Astrocyte (in vitro differentiated cells and primary cell): ENCODE measurements around the gene TMPRSS13. TPM values are rescaled to one million over a fixed set of nuclear protein-coding genes. Genes with fewer than 3 reads are reported as not detected.

Experiments used
- DNase-seq: peaks from one replicate; pipeline ENCODE4 v3.0.0-alpha.2; 2010; ENCODE audit warnings: low read depth
- FAIRE-seq: peaks from 2 replicates; lab custom pipeline; 2011; peaks lifted over from hg19 to GRCh38; lab: Jason Lieb, UNC
- H2AFZ ChIP-seq: 2 replicates; pipeline ENCODE4 v1.6.0; 2012; ENCODE audit warnings: low read depth, low read length, inconsistent platforms
- H3K27ac ChIP-seq: 2 replicates; pipeline ENCODE4 v1.5.1; 2011; ENCODE audit warnings: low read depth, low read length, inconsistent platforms
- H3K27me3 ChIP-seq: 2 replicates; pipeline ENCODE4 v1.6.0; 2011; ENCODE audit warnings: low read length, inconsistent platforms; ENCODE audit not compliant: insufficient read depth
- H3K36me3 ChIP-seq: 2 replicates; pipeline ENCODE4 v1.5.1; 2011; ENCODE audit warnings: low read length, inconsistent platforms; ENCODE audit not compliant: insufficient read depth
- H3K4me1 ChIP-seq: 2 replicates; pipeline ENCODE4 v1.5.1; 2011; ENCODE audit warnings: low read length, inconsistent platforms; ENCODE audit not compliant: insufficient read depth
- H3K4me2 ChIP-seq: 2 replicates; pipeline ENCODE4 v1.6.0; 2012; ENCODE audit warnings: low read length, inconsistent platforms
- H3K4me3 ChIP-seq: 2 replicates; pipeline ENCODE4 v1.5.1; 2011; ENCODE audit warnings: low read depth, mild to moderate bottlenecking, low read length, inconsistent platforms; ENCODE audit not compliant: insufficient read depth
- H3K79me2 ChIP-seq: 2 replicates; pipeline ENCODE4 v1.6.0; 2012; ENCODE audit warnings: mild to moderate bottlenecking, low read length, inconsistent platforms; ENCODE audit not compliant: insufficient read depth
- H3K9ac ChIP-seq: 2 replicates; pipeline ENCODE4 v1.6.0; 2012; ENCODE audit warnings: mild to moderate bottlenecking, low read length, inconsistent platforms
- H3K9me3 ChIP-seq: 2 replicates; pipeline ENCODE4 v1.5.1; 2012; ENCODE audit warnings: low read depth, mild to moderate bottlenecking, low read length, inconsistent platforms; ENCODE audit not compliant: insufficient read depth
- H4K20me1 ChIP-seq: 2 replicates; pipeline ENCODE4 v1.6.0; 2012; ENCODE audit warnings: low read length, inconsistent platforms; ENCODE audit not compliant: insufficient read depth
- H3K27ac Mint-ChIP-seq: one replicate; pipeline ENCODE4 v1.8.0; 2021; ENCODE audit warnings: mild to moderate bottlenecking, mixed read lengths; ENCODE audit not compliant: unreplicated experiment
- H3K27me3 Mint-ChIP-seq: one replicate; pipeline ENCODE4 v1.8.0; 2021; ENCODE audit warnings: low read depth, mixed read lengths; ENCODE audit not compliant: unreplicated experiment
- H3K36me3 Mint-ChIP-seq: one replicate; pipeline ENCODE4 v1.8.0; 2021; ENCODE audit warnings: low read depth, mixed read lengths; ENCODE audit not compliant: unreplicated experiment
- H3K4me1 Mint-ChIP-seq: one replicate; pipeline ENCODE4 v1.8.0; 2021; ENCODE audit warnings: low read depth, mixed read lengths; ENCODE audit not compliant: unreplicated experiment
- H3K4me3 Mint-ChIP-seq: one replicate; pipeline ENCODE4 v1.8.0; 2021; ENCODE audit warnings: mild to moderate bottlenecking, moderate library complexity, mixed read lengths; ENCODE audit not compliant: unreplicated experiment
- H3K9me3 Mint-ChIP-seq: one replicate; pipeline ENCODE4 v1.8.0; 2021; ENCODE audit warnings: mild to moderate bottlenecking, mixed read lengths; ENCODE audit not compliant: unreplicated experiment
- CTCF ChIP-seq: IDR thresholded peaks from 2 replicates; pipeline ENCODE4 v1.5.1; 2011; ENCODE audit warnings: low read depth, mild to moderate bottlenecking, inconsistent platforms, low read length, moderate library complexity; ENCODE audit not compliant: insufficient read depth
- EZH2 ChIP-seq: IDR thresholded peaks from 2 replicates; pipeline ENCODE4 v1.6.1; 2012; ENCODE audit warnings: mild to moderate bottlenecking, low read length, inconsistent platforms; ENCODE audit not compliant: insufficient read depth
- total RNA-seq: library from RNA; stranded (reverse); gene quantifications from 2 replicates; pipeline ENCODE4 v1.2.1, GENCODE V29; 2021

TMPRSS13 gene
- total RNA-seq, 1 donor from 2014 or later: 0.66 TPM

- Histone ChIP-seq H3K4me1 (no peaks in the 10 kb centered on the region), H3K27me3 (peaks cover 19% of the 10 kb centered on the region), H2AFZ (no peak overlapping the region), H4K20me1 (no peaks in the 10 kb centered on the region), H3K9me3 (no peaks in the 10 kb centered on the region), H3K27ac (no peak overlapping the region), H3K79me2 (no peaks in the 10 kb centered on the region), H3K4me2 (no peak overlapping the region), H3K36me3 (no peaks in the 10 kb centered on the region), H3K9ac (no peak overlapping the region), H3K4me3 (no peak overlapping the region)
- Mint-ChIP-seq H3K9me3 (no peaks in the 10 kb centered on the region), H3K36me3 (no peaks in the 10 kb centered on the region), H3K27me3 (peaks cover 72% of the 10 kb centered on the region), H3K4me3 (no peak overlapping the region), H3K4me1 (no peaks in the 10 kb centered on the region), H3K27ac (no peak overlapping the region)
- TF ChIP-seq EZH2 (no peak), CTCF (no peak)
- no peak for DNase-seq
- FAIRE-seq: no peak
Measured at GRCh38 chr11:117914991-117915618, 14.1 kb downstream of the TMPRSS13 start.

DNA sequence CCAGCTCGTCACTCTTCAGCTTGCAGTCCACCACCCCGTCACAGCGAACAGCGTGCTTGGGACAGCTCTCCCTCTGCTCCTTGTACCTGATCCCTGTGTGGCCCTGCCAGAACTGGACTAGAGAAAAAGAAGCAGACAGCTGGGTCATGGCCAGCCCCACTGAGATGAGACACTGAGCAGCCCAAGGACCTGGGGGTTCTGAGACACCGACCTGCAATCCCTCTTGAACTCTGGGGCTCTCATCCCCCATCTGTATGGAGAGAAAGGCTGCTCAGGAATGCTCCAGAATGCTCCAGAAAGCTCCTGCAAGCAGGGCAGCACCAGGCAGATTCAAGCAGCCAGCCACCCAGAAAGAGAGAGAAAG is 14.8 kb downstream of the TMPRSS13 start:
- Mint-ChIP-seq H3K9me3 (no peaks in the 10 kb centered on the region), H3K4me1 (no peaks in the 10 kb centered on the region), H3K4me3 (no peak overlapping the region), H3K27me3 (peaks cover 69% of the 10 kb centered on the region), H3K36me3 (no peaks in the 10 kb centered on the region), H3K27ac (no peak overlapping the region)
- H4K20me1 ChIP-seq: no peaks in the 10 kb centered on the region
- H3K36me3 ChIP-seq: no peaks in the 10 kb centered on the region
- H3K4me2 ChIP-seq: no peak overlapping the region
- no peaks in the 10 kb centered on the region for H3K9me3 ChIP-seq
- no peak overlapping the region for H3K27ac ChIP-seq
- H3K79me2 ChIP-seq: no peaks in the 10 kb centered on the region
- H3K9ac ChIP-seq: no peak overlapping the region
- no peak for DNase-seq
- TF ChIP-seq EZH2 (no peak), CTCF (no peak)
- H3K27me3 ChIP-seq: peaks cover 19% of the 10 kb centered on the region
- H3K4me1 ChIP-seq: no peaks in the 10 kb centered on the region
- no peak for FAIRE-seq
- H2AFZ ChIP-seq: no peak overlapping the region
- H3K4me3 ChIP-seq: no peak overlapping the region

- no peak for FAIRE-seq
- no peak overlapping the region for H3K4me3 Mint-ChIP-seq
- peaks cover 19% of the 10 kb centered on the region for H3K27me3 ChIP-seq
Measured at GRCh38 chr11:117913736-117914397, 15.3 kb downstream of the TMPRSS13 start.

More at GRCh38 chr11:117913736-117914397, 15.3 kb downstream of the TMPRSS13 start:
- Histone ChIP-seq H4K20me1 (no peaks in the 10 kb centered on the region), H2AFZ (no peak overlapping the region), H3K36me3 (no peaks in the 10 kb centered on the region), H3K9ac (no peak overlapping the region), H3K27ac (no peak overlapping the region), H3K4me1 (no peaks in the 10 kb centered on the region), H3K4me3 (no peak overlapping the region), H3K4me2 (no peak overlapping the region), H3K79me2 (no peaks in the 10 kb centered on the region), H3K9me3 (no peaks in the 10 kb centered on the region)
- H3K27me3 Mint-ChIP-seq: peaks cover 67% of the 10 kb centered on the region
- no peaks in the 10 kb centered on the region for H3K9me3 Mint-ChIP-seq
- no peak overlapping the region for H3K27ac Mint-ChIP-seq
- no peaks in the 10 kb centered on the region for H3K4me1 Mint-ChIP-seq
- no peaks in the 10 kb centered on the region for H3K36me3 Mint-ChIP-seq
- DNase-seq: no peak
- TF ChIP-seq CTCF: no peak
- TF ChIP-seq EZH2: no peak
